Lower leg skin (tissue), 3 donors: Measurements from ENCODE around the gene PTK6.

ENCODE experiments used
- POLR2A ChIP-seq, 2 donors: fragments of 450-650 bp; IDR thresholded peaks; one replicate each; pipeline ENCODE4 v1.6.1; 2016 to 2017; ENCODE audit warnings: antibody characterized with exemption in 2 of 2, mild to moderate bottlenecking in 1 of 2, moderate library complexity in 1 of 2
- TF ChIP-seq, protein P1 (sequence below), 3 donors: fragments of 450-650 bp; IDR thresholded peaks; one replicate each; pipeline ENCODE4 v1.5.1; 2016; ENCODE audit warnings: antibody characterized with exemption in 3 of 3, mild to moderate bottlenecking in 3 of 3, moderate library complexity in 2 of 3

DNA sequence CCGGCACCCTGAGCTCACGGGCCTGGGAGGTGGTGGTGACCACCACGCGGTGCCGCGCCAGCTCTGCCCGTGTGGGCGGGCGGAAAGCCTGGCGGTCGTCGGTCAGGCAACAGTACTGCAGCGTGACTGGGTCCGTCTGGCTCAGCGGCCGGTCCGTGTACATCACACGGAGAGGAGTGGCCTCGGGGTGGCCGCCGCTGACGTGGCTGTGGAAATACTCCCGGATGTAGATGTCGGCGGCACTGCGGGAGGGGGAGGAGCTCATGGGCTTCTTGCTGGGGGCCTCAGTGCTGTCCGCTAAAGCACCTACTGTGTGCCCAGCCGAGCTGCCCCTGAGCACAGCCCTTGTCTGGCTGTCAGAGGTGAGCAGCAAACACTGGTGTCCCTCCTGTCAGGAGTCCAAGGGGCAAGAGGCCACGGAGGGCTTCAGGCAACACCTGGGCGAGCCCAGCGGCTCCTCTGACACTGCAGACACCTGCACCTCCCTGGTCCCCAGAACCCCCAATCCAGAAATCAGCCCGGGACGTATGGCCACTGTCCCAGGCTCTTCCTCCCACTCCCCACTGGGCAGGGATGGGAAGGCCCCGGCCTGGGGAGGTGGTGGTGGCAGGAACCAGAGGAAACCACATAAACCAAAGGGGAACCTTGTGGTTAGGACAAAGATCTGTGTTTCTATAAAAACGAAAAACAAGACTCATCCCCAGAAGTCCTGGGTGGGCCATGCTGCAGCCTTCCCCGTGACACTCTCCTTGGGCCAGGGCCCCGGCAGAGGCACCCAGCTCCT lies 30.4 kb upstream of the PTK6 start:
- TF ChIP-seq, protein P1, sequence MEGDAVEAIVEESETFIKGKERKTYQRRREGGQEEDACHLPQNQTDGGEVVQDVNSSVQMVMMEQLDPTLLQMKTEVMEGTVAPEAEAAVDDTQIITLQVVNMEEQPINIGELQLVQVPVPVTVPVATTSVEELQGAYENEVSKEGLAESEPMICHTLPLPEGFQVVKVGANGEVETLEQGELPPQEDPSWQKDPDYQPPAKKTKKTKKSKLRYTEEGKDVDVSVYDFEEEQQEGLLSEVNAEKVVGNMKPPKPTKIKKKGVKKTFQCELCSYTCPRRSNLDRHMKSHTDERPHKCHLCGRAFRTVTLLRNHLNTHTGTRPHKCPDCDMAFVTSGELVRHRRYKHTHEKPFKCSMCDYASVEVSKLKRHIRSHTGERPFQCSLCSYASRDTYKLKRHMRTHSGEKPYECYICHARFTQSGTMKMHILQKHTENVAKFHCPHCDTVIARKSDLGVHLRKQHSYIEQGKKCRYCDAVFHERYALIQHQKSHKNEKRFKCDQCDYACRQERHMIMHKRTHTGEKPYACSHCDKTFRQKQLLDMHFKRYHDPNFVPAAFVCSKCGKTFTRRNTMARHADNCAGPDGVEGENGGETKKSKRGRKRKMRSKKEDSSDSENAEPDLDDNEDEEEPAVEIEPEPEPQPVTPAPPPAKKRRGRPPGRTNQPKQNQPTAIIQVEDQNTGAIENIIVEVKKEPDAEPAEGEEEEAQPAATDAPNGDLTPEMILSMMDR (IDR thresholded peaks at IDR 0.05) = no peak
- no peak for TF ChIP-seq POLR2A (IDR thresholded peaks at IDR 0.05)
